ENCODE results near the gene TMEM131L. TPM values are rescaled to one million over a fixed set of nuclear protein-coding genes. Genes with fewer than 3 reads are reported as not detected.
"Not testable (repeated sequence)": the region's sequence is repeated elsewhere in the genome, so short reads cannot be mapped to it uniquely, and the experiment has no call there.

Gene TMEM131L
- polyA plus RNA-seq, 1 donor (not counting 4 experiments of a cell fraction or from before 2014, with no cell fraction given) = 10.3 TPM

- no peaks in the 10 kb centered on the region for H3K9me3 ChIP-seq (ENCODE audit: control insufficient read depth, low read depth, low read length)
- H3K9me1 ChIP-seq (ENCODE audit: control insufficient read depth, extremely low read depth, insufficient read depth, low read length) = no peaks in the 10 kb centered on the region
- H3K27me3 ChIP-seq (ENCODE audit: control insufficient read depth, extremely low read depth, insufficient read depth, low read length) = no peaks in the 10 kb centered on the region
- no peak for FAIRE-seq
- DNase-seq (ENCODE audit: low read depth, low spot score) = no peak
- peak overlapping the region; percentile 89 for H3K4me2 ChIP-seq (ENCODE audit: control insufficient read depth, extremely low read depth, insufficient read depth, low read depth, low read length)
- H3K27ac ChIP-seq (ENCODE audit: control insufficient read depth, insufficient read depth, low read length) = no peak overlapping the region
- H3K9ac ChIP-seq (ENCODE audit: control insufficient read depth, extremely low read depth, insufficient read depth, low read length) = no peak overlapping the region
- H3K4me3 ChIP-seq (ENCODE audit: control insufficient read depth in 2 of 3, extremely low read depth in 1 of 3, insufficient read depth in 2 of 3, low read depth in 1 of 3, low read length in 3 of 3) = peak overlapping the region in 2 of 3 experiments; percentile 18 to 33
- H4K20me1 ChIP-seq (ENCODE audit: control insufficient read depth, extremely low read depth, insufficient read depth, low read length) = no peaks in the 10 kb centered on the region
- peaks cover 43% of the 10 kb centered on the region for H3K4me1 ChIP-seq (ENCODE audit: control insufficient read depth, extremely low read depth, insufficient read depth, low read length)
- no peaks in the 10 kb centered on the region for H3K36me3 ChIP-seq (ENCODE audit: control insufficient read depth in 2 of 2, extremely low read depth in 1 of 2, insufficient read depth in 2 of 2, low read length in 2 of 2)
- H2AFZ ChIP-seq (ENCODE audit: control insufficient read depth, low read length) = no peak overlapping the region
- TF ChIP-seq EZH2 (IDR thresholded peaks at IDR 0.05; ENCODE audit: low read length) = no peak
- TF ChIP-seq CTCF (optimal IDR thresholded peaks at IDR 0.05 in 1 of 3, IDR thresholded peaks at IDR 0.05 in 1 of 3, conservative IDR thresholded peaks at IDR 0.05 in 1 of 3; ENCODE audit: extremely low read depth in 1 of 3, insufficient read depth in 2 of 3, low read length in 3 of 3) = no peak
- H3K79me2 ChIP-seq (ENCODE audit: control insufficient read depth, insufficient read depth, low read length) = peaks cover 38% of the 10 kb centered on the region
- dilution Hi-C loops (cut with MboI; ENCODE audit: extremely low pct_ligation_motif_present, low sequenced_read_pairs) = no loop called here
Measured at GRCh38 chr4:153468587-153468986, 2.4 kb downstream of the TMEM131L start.

GRCh38 chr4:153469031-153469430 lies 2.9 kb downstream of the TMEM131L start:
- dilution Hi-C loops (cut with MboI; ENCODE audit: extremely low pct_ligation_motif_present, low sequenced_read_pairs) = no loop called here
- Histone ChIP-seq H3K9ac (ENCODE audit: control insufficient read depth, extremely low read depth, insufficient read depth, low read length) (no peak overlapping the region), H3K9me1 (ENCODE audit: control insufficient read depth, extremely low read depth, insufficient read depth, low read length) (no peaks in the 10 kb centered on the region), H3K4me3 (ENCODE audit: control insufficient read depth in 2 of 3, extremely low read depth in 1 of 3, insufficient read depth in 2 of 3, low read depth in 1 of 3, low read length in 3 of 3) (peak overlapping the region in 2 of 3 experiments; percentile 18 to 33), H4K20me1 (ENCODE audit: control insufficient read depth, extremely low read depth, insufficient read depth, low read length) (no peaks in the 10 kb centered on the region), H2AFZ (ENCODE audit: control insufficient read depth, low read length) (no peak overlapping the region), H3K4me1 (ENCODE audit: control insufficient read depth, extremely low read depth, insufficient read depth, low read length) (peaks cover 43% of the 10 kb centered on the region), H3K9me3 (ENCODE audit: control insufficient read depth, low read depth, low read length) (no peaks in the 10 kb centered on the region), H3K36me3 (ENCODE audit: control insufficient read depth in 2 of 2, extremely low read depth in 1 of 2, insufficient read depth in 2 of 2, low read length in 2 of 2) (no peaks in the 10 kb centered on the region), H3K27me3 (ENCODE audit: control insufficient read depth, extremely low read depth, insufficient read depth, low read length) (no peaks in the 10 kb centered on the region), H3K4me2 (ENCODE audit: control insufficient read depth, extremely low read depth, insufficient read depth, low read depth, low read length) (peak overlapping the region; percentile 89), H3K27ac (ENCODE audit: control insufficient read depth, insufficient read depth, low read length) (no peak overlapping the region), H3K79me2 (ENCODE audit: control insufficient read depth, insufficient read depth, low read length) (peaks cover 38% of the 10 kb centered on the region)
- FAIRE-seq (no peak), DNase-seq (ENCODE audit: low read depth, low spot score) (no peak)
- no peak for TF ChIP-seq CTCF (optimal IDR thresholded peaks at IDR 0.05 in 1 of 3, IDR thresholded peaks at IDR 0.05 in 1 of 3, conservative IDR thresholded peaks at IDR 0.05 in 1 of 3; ENCODE audit: extremely low read depth in 1 of 3, insufficient read depth in 2 of 3, low read length in 3 of 3)
- no peak for TF ChIP-seq EZH2 (IDR thresholded peaks at IDR 0.05; ENCODE audit: low read length)

- H3K4me3 ChIP-seq (ENCODE audit: control insufficient read depth in 2 of 3, extremely low read depth in 1 of 3, insufficient read depth in 2 of 3, low read depth in 1 of 3, low read length in 3 of 3) = not testable (repeated sequence)
- peaks cover 38% of the 10 kb centered on the region for H3K79me2 ChIP-seq (ENCODE audit: control insufficient read depth, insufficient read depth, low read length)
- peak overlapping the region; percentile 22 for H3K27ac ChIP-seq (ENCODE audit: control insufficient read depth, insufficient read depth, low read length)
Measured at GRCh38 chr4:153471071-153471697, 5.0 kb downstream of the TMEM131L start.

More at GRCh38 chr4:153471071-153471697, 5.0 kb downstream of the TMEM131L start:
- H3K27me3 ChIP-seq (ENCODE audit: control insufficient read depth, extremely low read depth, insufficient read depth, low read length); H4K20me1 ChIP-seq (ENCODE audit: control insufficient read depth, extremely low read depth, insufficient read depth, low read length); H3K9ac ChIP-seq (ENCODE audit: control insufficient read depth, extremely low read depth, insufficient read depth, low read length); DNase-seq (ENCODE audit: low read depth, low spot score); H3K9me3 ChIP-seq (ENCODE audit: control insufficient read depth, low read depth, low read length); H3K4me2 ChIP-seq (ENCODE audit: control insufficient read depth, extremely low read depth, insufficient read depth, low read depth, low read length); H2AFZ ChIP-seq (ENCODE audit: control insufficient read depth, low read length); H3K36me3 ChIP-seq (ENCODE audit: control insufficient read depth in 2 of 2, extremely low read depth in 1 of 2, insufficient read depth in 2 of 2, low read length in 2 of 2); dilution Hi-C loops (cut with MboI; ENCODE audit: extremely low pct_ligation_motif_present, low sequenced_read_pairs); H3K9me1 ChIP-seq (ENCODE audit: control insufficient read depth, extremely low read depth, insufficient read depth, low read length); FAIRE-seq: not testable (repeated sequence)
- H3K4me1 ChIP-seq (ENCODE audit: control insufficient read depth, extremely low read depth, insufficient read depth, low read length) = peaks cover 36% of the 10 kb centered on the region

All from keratinocyte (primary cell).